Endodermal cell (in vitro differentiated cells): ENCODE results near the gene ACOX3. TPM values are rescaled to one million over a fixed set of nuclear protein-coding genes. Genes with fewer than 3 reads are reported as not detected.
"Not testable (repeated sequence)": the region's sequence is repeated elsewhere in the genome, so short reads cannot be mapped to it uniquely, and the experiment has no call there.

ENCODE experiments used
- DNase-seq: peaks from one replicate; pipeline ENCODE4 v3.0.0-alpha.2; 2017
- H3K27ac ChIP-seq: 2 replicates; pipeline ENCODE4 v1.5.1; 2013; ENCODE audit warnings: mild to moderate bottlenecking, low read depth, low read length, moderate library complexity
- H3K27me3 ChIP-seq: 2 replicates; pipeline ENCODE4 v1.6.1; 2013; ENCODE audit warnings: mild to moderate bottlenecking, low read length, moderate library complexity; ENCODE audit not compliant: insufficient read depth, control insufficient read depth, poor library complexity, severe bottlenecking
- H3K36me3 ChIP-seq: 2 replicates; pipeline ENCODE4 v1.7.0; 2013; ENCODE audit warnings: mild to moderate bottlenecking, low read length, moderate library complexity; ENCODE audit not compliant: control insufficient read depth, insufficient read depth
- H3K4me1 ChIP-seq: one replicate; pipeline ENCODE4 v1.7.0; 2013; ENCODE audit warnings: low read length; ENCODE audit not compliant: control insufficient read depth, insufficient read depth
- H3K4me3 ChIP-seq: 2 replicates; pipeline ENCODE4 v1.5.1; 2013; ENCODE audit warnings: mild to moderate bottlenecking, low read length, moderate library complexity
- H3K9ac ChIP-seq: 2 replicates; pipeline ENCODE4 v1.6.1; 2013; ENCODE audit warnings: mild to moderate bottlenecking, low read length, moderate library complexity; ENCODE audit not compliant: poor library complexity, severe bottlenecking; ENCODE audit errors: extremely low read depth
- H3K9me3 ChIP-seq: 2 replicates; pipeline ENCODE4 v1.6.1; 2013; ENCODE audit warnings: mild to moderate bottlenecking, low read length, moderate library complexity; ENCODE audit not compliant: control insufficient read depth
- H3K27ac Mint-ChIP-seq: 2 replicates; pipeline ENCODE4 v1.8.0; 2020; ENCODE audit warnings: mixed read lengths
- H3K27me3 Mint-ChIP-seq: 2 replicates; pipeline ENCODE4 v1.8.0; 2021; ENCODE audit warnings: mild to moderate bottlenecking, mixed read lengths; ENCODE audit not compliant: insufficient read depth
- H3K36me3 Mint-ChIP-seq: 2 replicates; pipeline ENCODE4 v1.8.0; 2020; ENCODE audit warnings: low read depth, mixed read lengths
- H3K4me1 Mint-ChIP-seq: 2 replicates; pipeline ENCODE4 v1.8.0; 2020; ENCODE audit warnings: mixed read lengths
- H3K4me3 Mint-ChIP-seq: 2 replicates; pipeline ENCODE4 v1.8.0; 2020; ENCODE audit warnings: mild to moderate bottlenecking, moderate library complexity, mixed read lengths
- H3K9me3 Mint-ChIP-seq: 2 replicates; pipeline ENCODE4 v1.8.0; 2020; ENCODE audit warnings: mild to moderate bottlenecking, mixed read lengths
- CTCF ChIP-seq: fragments of 200-600 bp; sonication (generic); conservative IDR thresholded peaks from 2 replicates; pipeline ENCODE4 v1.5.0; 2021; ENCODE audit warnings: antibody characterized with exemption, mild to moderate bottlenecking
- WGBS, 2 experiments: methylation state at CpG; one replicate each; pipeline versions ENCODE4 v1.1.5 to v1.1.7; 2013; ENCODE audit warnings: missing lambda C conversion rate in 2 of 2, mixed read lengths in 1 of 2; ENCODE audit not compliant: insufficient coverage in 1 of 2, insufficient read length in 1 of 2; 5-methylcytosine and 5-hydroxymethylcytosine counted together
- total RNA-seq, 2 donors: library from RNA; stranded (reverse); fragmentation: NEBNext Ultra II Directional in 1 of 2; extraction: Animal tissue kit (Norgen Biotek cat#: 25700) in 1 of 2; gene quantifications; 2 replicates in 1 of 2; 3 replicates in 1 of 2; pipeline ENCODE4 v1.2.1, GENCODE V29; 2021

The ACOX3 gene
- total RNA-seq, 2 donors from 2014 or later = 55.1 to 146 TPM

GRCh38 chr4:8350352-8350751 is 90.2 kb downstream of the ACOX3 start:
- H3K4me1 ChIP-seq = no peaks in the 10 kb centered on the region
- H3K36me3 ChIP-seq = no peaks in the 10 kb centered on the region
- Mint-ChIP-seq H3K27ac (peak overlapping the region; percentile 21), H3K27me3 (peaks cover 7% of the 10 kb centered on the region), H3K36me3 (no peaks in the 10 kb centered on the region), H3K9me3 (no peaks in the 10 kb centered on the region), H3K4me3 (no peak overlapping the region), H3K4me1 (peaks cover 6% of the 10 kb centered on the region)
- H3K9ac ChIP-seq = no peak overlapping the region
- no peak overlapping the region for H3K27ac ChIP-seq
- H3K9me3 ChIP-seq = no peaks in the 10 kb centered on the region
- H3K4me3 ChIP-seq = no peak overlapping the region
- TF ChIP-seq CTCF = no peak
- 92 to 100% methylated on average over 4 to 13 of the region's 13 CpGs for WGBS, 2 experiments
- H3K27me3 ChIP-seq = no peaks in the 10 kb centered on the region
- no peak for DNase-seq

- H3K9me3 ChIP-seq = no peaks in the 10 kb centered on the region
- no peaks in the 10 kb centered on the region for H3K36me3 Mint-ChIP-seq
- H3K4me3 ChIP-seq = no peak overlapping the region
- 87 to 90% methylated on average over 5 to 7 of the region's 7 CpGs for WGBS, 2 experiments
- H3K4me1 Mint-ChIP-seq = peaks cover 6% of the 10 kb centered on the region
- no peaks in the 10 kb centered on the region for H3K36me3 ChIP-seq
- no peak for TF ChIP-seq CTCF
- H3K27ac ChIP-seq = no peak overlapping the region
- H3K9ac ChIP-seq = no peak overlapping the region
- peak; percentile 49 for DNase-seq
- H3K27ac Mint-ChIP-seq = no peak overlapping the region
- no peak overlapping the region for H3K4me3 Mint-ChIP-seq
- no peaks in the 10 kb centered on the region for H3K9me3 Mint-ChIP-seq
- H3K27me3 ChIP-seq = no peaks in the 10 kb centered on the region
- H3K4me1 ChIP-seq = no peaks in the 10 kb centered on the region
- H3K27me3 Mint-ChIP-seq = peaks cover 12% of the 10 kb centered on the region
These were observed 90.8 kb downstream of the ACOX3 start for GRCh38 chr4:8349664-8350236.

GRCh38 chr4:8349236-8349635 is 91.3 kb downstream of the ACOX3 start:
- not testable (repeated sequence) for H3K4me3 Mint-ChIP-seq, H3K4me1 ChIP-seq

GRCh38 chr4:8348071-8348470 is 92.5 kb downstream of the ACOX3 start:
- Histone ChIP-seq H3K9me3 (no peaks in the 10 kb centered on the region), H3K9ac (no peak overlapping the region), H3K4me1 (no peaks in the 10 kb centered on the region), H3K27ac (no peak overlapping the region), H3K4me3 (no peak overlapping the region), H3K36me3 (no peaks in the 10 kb centered on the region), H3K27me3 (no peaks in the 10 kb centered on the region)
- no peak overlapping the region for H3K27ac Mint-ChIP-seq
- H3K4me3 Mint-ChIP-seq = no peak overlapping the region
- peaks cover 6% of the 10 kb centered on the region for H3K4me1 Mint-ChIP-seq
- no peaks in the 10 kb centered on the region for H3K36me3 Mint-ChIP-seq
- no peak for TF ChIP-seq CTCF
- 91% methylated on average over 6 of the region's 6 CpGs; no CpG with 5 or more reads in 1 of the 2 experiments for WGBS, 2 experiments
- peaks cover 7% of the 10 kb centered on the region for H3K27me3 Mint-ChIP-seq
- H3K9me3 Mint-ChIP-seq = no peaks in the 10 kb centered on the region
- peak; percentile 25 for DNase-seq

More at GRCh38 chr4:8349236-8349635, 91.3 kb downstream of the ACOX3 start:
- not testable (repeated sequence) for H3K27ac ChIP-seq, H3K9ac ChIP-seq, H3K36me3 ChIP-seq, H3K27me3 ChIP-seq, H3K4me1 Mint-ChIP-seq, H3K9me3 Mint-ChIP-seq, H3K9me3 ChIP-seq, H3K27ac Mint-ChIP-seq, H3K4me3 ChIP-seq, H3K27me3 Mint-ChIP-seq, H3K36me3 Mint-ChIP-seq
- WGBS, 2 experiments = 90 to 92% methylated on average over 10 to 11 of the region's 11 CpGs
- DNase-seq = peak; percentile 16
